Activated CD4-positive, alpha-beta T cell treated with anti-CD3 and anti-CD28 coated beads for 36 hours (primary cell): ENCODE data around the gene NKD2. TPM values are rescaled to one million over a fixed set of nuclear protein-coding genes. Genes with fewer than 3 reads are reported as not detected.

Experiments
- ATAC-seq: fragments of 200-7000 bp; cut with Tn5 transposase; one replicate; pipeline ENCODE4 v1.10.0; 2021; ENCODE audit warnings: mild to moderate bottlenecking, moderate library complexity
- CTCF ChIA-PET: fragments of 350-600 bp; sonication (Branson Sonifier 250); formaldehyde crosslinking; loops from one replicate; lab custom pipeline; 2021; ENCODE audit warnings: antibody characterized with exemption; lab: Charles Lee
- POLR2A ChIA-PET: fragments of 350-600 bp; sonication (Branson Sonifier 250); formaldehyde crosslinking; loops from one replicate; lab custom pipeline; 2021; ENCODE audit warnings: antibody characterized with exemption, inconsistent platforms; lab: Charles Lee
- DNase-seq: peaks from one replicate; pipeline ENCODE4 v3.0.0-alpha.2; 2020
- H3K27ac Mint-ChIP-seq: one replicate; pipeline ENCODE4 v1.8.0; 2021; ENCODE audit warnings: mixed read lengths
- H3K27me3 Mint-ChIP-seq: one replicate; pipeline ENCODE4 v1.8.0; 2021; ENCODE audit warnings: mixed read lengths
- H3K36me3 Mint-ChIP-seq: one replicate; pipeline ENCODE4 v1.8.0; 2021; ENCODE audit warnings: low read depth, mixed read lengths
- H3K4me1 Mint-ChIP-seq: one replicate; pipeline ENCODE4 v1.8.0; 2021; ENCODE audit warnings: mixed read lengths
- H3K4me3 Mint-ChIP-seq: one replicate; pipeline ENCODE4 v1.8.0; 2021; ENCODE audit warnings: mild to moderate bottlenecking, moderate library complexity, mixed read lengths
- H3K9me3 Mint-ChIP-seq: one replicate; pipeline ENCODE4 v1.8.0; 2021; ENCODE audit warnings: low read depth, mixed read lengths
- intact Hi-C, 2 experiments: fragments of 100-400 bp; cut with DNase I in 1 of 2; cut with micrococcal nuclease in 1 of 2; formaldehyde crosslinking; loops; one replicate each; pipeline versions ENCODE4 v1.14.2 to v1.15.1; 2022 to 2024; cut with DNase I, micrococcal nuclease
- total RNA-seq, 2 experiments: library from RNA; stranded (reverse); gene quantifications; one replicate each; pipeline ENCODE4 v1.2.3, GENCODE V29; 2021

NKD2 gene
- total RNA-seq, 2 experiments from 2014 or later, result 0.86 to 1.1 TPM

DNA sequence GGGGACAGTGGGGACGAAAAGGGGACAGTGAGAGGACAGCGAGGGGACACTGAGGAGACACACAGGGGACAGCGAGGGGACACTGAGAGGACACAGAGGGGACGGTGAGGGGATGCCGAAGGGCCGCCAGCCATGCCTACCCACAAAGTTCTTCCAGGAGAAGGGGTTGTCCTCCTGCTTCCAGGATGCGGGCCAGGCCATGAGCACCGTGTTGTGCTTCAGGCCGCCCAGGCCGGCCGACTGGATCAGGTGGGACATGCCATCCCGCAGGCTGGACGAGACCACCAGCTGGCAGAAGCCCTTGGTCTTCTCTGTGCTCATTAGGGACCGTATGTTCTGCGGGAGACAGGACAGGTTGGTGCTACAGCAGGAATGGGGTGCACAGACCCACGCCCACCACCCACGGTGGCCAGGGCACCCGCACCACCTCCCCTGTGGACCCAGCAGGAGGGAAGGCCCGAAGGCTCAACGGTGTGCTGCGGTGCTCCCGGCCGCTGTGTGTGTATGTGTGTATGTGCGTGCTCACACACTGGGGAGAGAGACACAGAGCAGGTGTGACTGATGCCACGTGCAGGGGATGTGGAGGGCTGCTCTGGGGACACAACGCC lies 56.6 kb downstream of the NKD2 start:
- intact Hi-C loops, result no loop called here
- no peaks in the 10 kb centered on the region for H3K4me1 Mint-ChIP-seq
- DNase-seq (no peak), ATAC-seq (no peak)
- no peaks in the 10 kb centered on the region for H3K9me3 Mint-ChIP-seq
- no peak overlapping the region for H3K27ac Mint-ChIP-seq
- H3K27me3 Mint-ChIP-seq, result no peaks in the 10 kb centered on the region
- CTCF ChIA-PET, result no interaction called here
- POLR2A ChIA-PET, result no interaction called here
- H3K4me3 Mint-ChIP-seq, result no peak overlapping the region
- H3K36me3 Mint-ChIP-seq, result peaks cover 5% of the 10 kb centered on the region

- no peaks in the 10 kb centered on the region for H3K27me3 Mint-ChIP-seq
- intact Hi-C loops, result no loop called here
- H3K9me3 Mint-ChIP-seq, result no peaks in the 10 kb centered on the region
- no peaks in the 10 kb centered on the region for H3K4me1 Mint-ChIP-seq
- ATAC-seq, result no peak
- CTCF ChIA-PET, result no interaction called here
- peaks cover 5% of the 10 kb centered on the region for H3K36me3 Mint-ChIP-seq
- no peak overlapping the region for H3K27ac Mint-ChIP-seq
- no peak overlapping the region for H3K4me3 Mint-ChIP-seq
- POLR2A ChIA-PET, result no interaction called here
- no peak for DNase-seq
Observed at GRCh38 chr5:1065891-1066650, 57.5 kb downstream of the NKD2 start.

GRCh38 chr5:1066676-1067075 lies 58.1 kb downstream of the NKD2 start:
- no peak overlapping the region for H3K27ac Mint-ChIP-seq
- ATAC-seq, result no peak
- no peaks in the 10 kb centered on the region for H3K9me3 Mint-ChIP-seq
- H3K4me3 Mint-ChIP-seq, result no peak overlapping the region
- CTCF ChIA-PET, result no interaction called here
- H3K36me3 Mint-ChIP-seq, result peaks cover 5% of the 10 kb centered on the region
- H3K27me3 Mint-ChIP-seq, result no peaks in the 10 kb centered on the region
- H3K4me1 Mint-ChIP-seq, result no peaks in the 10 kb centered on the region
- POLR2A ChIA-PET, result no interaction called here
- intact Hi-C loops, result no loop called here
- no peak for DNase-seq

DNA sequence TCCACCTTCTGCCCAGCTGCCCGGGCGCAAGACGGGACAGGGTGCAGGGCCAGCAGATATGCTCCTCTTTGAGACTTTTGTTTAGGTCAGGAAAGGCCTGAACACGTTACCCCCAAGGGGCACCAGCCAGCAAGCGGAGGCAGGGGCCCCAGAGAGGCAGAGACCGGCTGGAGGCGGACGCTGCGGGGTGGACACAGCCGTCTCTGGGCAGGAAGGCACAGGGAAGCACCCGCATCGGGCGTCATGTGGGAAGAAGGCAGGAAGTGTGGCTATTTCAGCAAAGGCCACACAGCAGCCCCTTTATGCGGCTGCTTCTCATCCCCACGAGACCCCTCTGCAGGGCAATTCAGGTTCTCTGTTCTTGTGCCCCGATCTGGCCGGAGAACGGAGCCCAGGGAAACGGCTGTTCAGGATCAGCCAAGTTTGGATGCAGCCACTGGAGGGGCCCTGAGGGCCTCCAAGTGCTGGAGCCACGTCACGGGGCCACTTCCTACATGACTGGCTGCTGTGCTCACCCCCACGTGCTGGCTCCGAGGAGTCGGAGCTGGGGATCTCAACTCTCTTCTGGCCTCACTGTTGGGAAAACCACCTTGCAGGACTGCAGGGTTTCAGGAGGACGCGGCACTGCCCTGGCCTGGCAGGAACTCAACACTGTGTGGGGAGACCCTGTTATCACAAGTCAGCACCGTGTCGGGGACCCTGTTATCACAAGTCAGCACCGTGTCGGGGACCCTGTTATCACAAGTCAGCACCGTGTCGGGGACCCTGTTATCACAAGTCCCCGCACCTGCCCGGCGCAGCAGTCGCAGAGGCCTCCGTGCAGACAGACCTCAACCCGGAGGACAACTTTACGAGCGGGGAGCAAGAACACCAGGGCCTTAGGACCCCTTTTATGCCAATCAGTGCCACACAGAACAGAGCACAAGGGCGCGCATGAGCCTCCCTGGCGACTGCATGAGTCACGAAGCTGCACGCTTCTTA lies 58.8 kb downstream of the NKD2 start:
- DNase-seq (no peak), ATAC-seq (no peak)
- Mint-ChIP-seq H3K9me3 (no peaks in the 10 kb centered on the region), H3K27ac (no peak overlapping the region), H3K36me3 (peaks cover 3% of the 10 kb centered on the region), H3K4me3 (no peak overlapping the region), H3K27me3 (no peaks in the 10 kb centered on the region), H3K4me1 (no peaks in the 10 kb centered on the region)
- ChIA-PET POLR2A (no interaction called here), CTCF (no interaction called here)
- intact Hi-C loops, result no loop called here

DNA sequence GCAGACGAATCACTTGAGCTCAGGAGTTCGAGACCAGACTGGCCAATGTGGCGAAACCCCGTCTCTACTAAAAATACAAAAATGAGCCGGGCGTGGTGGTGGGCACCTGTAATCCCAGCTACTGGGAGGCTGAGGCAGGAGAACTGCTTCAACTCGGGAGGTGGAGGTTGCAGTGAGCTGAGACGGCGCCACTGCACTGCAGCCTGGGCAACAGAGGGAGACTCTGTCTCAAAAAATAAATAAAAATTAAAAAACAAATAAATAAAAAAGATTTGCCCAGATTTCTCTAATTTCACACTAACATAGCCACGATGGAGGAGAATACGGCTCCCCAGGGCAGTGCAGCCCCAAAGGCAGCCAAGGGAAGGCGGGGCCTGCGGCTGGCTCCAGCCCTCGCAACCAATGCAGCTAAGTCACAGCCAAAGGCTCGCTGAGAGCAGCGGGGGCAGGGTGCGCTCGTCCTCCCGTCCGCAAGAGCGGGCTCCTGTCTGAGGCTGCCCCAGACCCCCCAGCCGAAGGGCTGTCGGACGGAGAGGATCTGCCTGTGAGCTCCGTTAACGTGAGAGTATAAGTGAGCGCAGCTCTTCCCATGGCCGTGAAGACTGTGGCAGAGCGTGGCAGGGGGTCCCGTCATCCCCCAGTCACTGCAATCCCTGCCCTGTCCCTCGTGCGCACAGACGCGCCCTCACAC lies 59.7 kb downstream of the NKD2 start:
- Mint-ChIP-seq H3K36me3 (peaks cover 3% of the 10 kb centered on the region), H3K4me3 (no peak overlapping the region), H3K27me3 (no peaks in the 10 kb centered on the region), H3K27ac (no peak overlapping the region), H3K9me3 (no peaks in the 10 kb centered on the region), H3K4me1 (no peaks in the 10 kb centered on the region)
- ATAC-seq, result no peak
- CTCF ChIA-PET, result no interaction called here
- no peak for DNase-seq
- intact Hi-C loops, result no loop called here
- POLR2A ChIA-PET, result no interaction called here

- no peaks in the 10 kb centered on the region for H3K9me3 Mint-ChIP-seq
- H3K4me1 Mint-ChIP-seq, result no peaks in the 10 kb centered on the region
- intact Hi-C loops, result no loop called here
- ATAC-seq (no peak), DNase-seq (no peak)
- no peaks in the 10 kb centered on the region for H3K27me3 Mint-ChIP-seq
- no peak overlapping the region for H3K27ac Mint-ChIP-seq
- H3K36me3 Mint-ChIP-seq, result peaks cover 4% of the 10 kb centered on the region
- CTCF ChIA-PET, result no interaction called here
- no peak overlapping the region for H3K4me3 Mint-ChIP-seq
- POLR2A ChIA-PET, result no interaction called here
Observed at GRCh38 chr5:1068895-1069719, 60.5 kb downstream of the NKD2 start.

DNA sequence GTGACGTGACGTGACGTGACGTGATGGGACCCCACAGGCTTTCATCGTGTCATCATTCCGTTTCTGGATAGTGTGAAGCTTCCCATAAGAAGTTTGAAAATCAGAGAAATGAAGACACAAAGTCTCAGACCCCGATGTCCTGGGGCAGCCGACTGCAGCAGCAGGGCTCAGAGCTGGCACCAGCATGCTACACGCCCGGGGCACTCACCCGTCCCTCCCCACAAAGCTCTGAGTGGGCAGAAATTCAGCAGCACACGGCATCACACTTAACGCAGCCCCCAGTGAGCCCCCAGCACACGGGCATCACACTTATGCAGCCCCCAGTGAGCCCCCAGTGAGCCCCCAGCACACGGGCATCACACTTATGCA lies 61.1 kb downstream of the NKD2 start:
- ChIA-PET POLR2A (no interaction called here), CTCF (interaction anchor here (0.7 kb wide), 1 partner anchor 408 kb away, joined by 3 read pairs; no protein-coding TSS in a partner anchor)
- ATAC-seq (no peak), DNase-seq (no peak)
- no peak overlapping the region for H3K4me3 Mint-ChIP-seq
- intact Hi-C loops, result no loop called here
- no peaks in the 10 kb centered on the region for H3K4me1 Mint-ChIP-seq
- H3K27me3 Mint-ChIP-seq, result no peaks in the 10 kb centered on the region
- peaks cover 4% of the 10 kb centered on the region for H3K36me3 Mint-ChIP-seq
- no peak overlapping the region for H3K27ac Mint-ChIP-seq
- no peaks in the 10 kb centered on the region for H3K9me3 Mint-ChIP-seq

DNA sequence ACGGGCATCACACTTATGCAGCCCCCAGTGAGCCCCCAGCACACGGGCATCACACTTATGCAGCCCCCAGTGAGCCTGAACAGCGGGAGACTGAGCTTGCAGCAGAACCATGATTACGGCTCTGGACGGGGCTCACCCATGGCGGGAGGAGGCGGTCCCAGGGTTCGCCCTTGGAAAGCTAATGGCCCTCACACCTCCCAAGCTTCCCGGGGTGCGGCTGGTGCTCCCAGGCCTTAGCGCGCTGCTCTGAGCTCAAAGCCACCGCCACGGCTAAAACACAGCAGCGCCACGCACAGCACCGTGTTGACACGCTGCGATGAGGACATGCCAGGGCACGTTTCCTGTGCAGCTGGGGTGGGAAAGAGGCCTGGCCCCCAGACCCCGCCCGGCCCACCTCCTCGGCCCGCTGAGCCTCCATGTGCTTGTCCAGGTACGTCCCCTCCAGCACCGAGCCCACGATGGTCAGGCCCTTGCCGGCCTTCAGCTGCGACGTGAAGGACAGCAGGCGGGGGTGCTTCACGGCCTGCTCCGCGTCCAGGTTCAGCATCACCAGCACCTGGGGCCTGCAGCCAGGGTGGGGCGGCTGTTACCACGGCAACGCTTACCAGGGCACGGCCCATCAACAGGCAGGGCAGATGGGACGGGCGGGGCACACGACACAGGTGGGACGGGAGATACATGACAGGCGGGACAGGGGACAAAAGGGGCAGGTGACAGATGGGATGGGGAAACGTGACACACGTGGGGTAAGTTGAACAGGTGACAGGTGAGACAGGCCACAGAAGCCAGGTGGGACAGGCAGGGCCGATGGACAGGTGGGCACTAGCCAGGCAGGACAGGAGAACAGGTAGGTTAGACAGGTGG lies 64.9 kb downstream of the NKD2 start:
- ATAC-seq (no peak), DNase-seq (no peak)
- no peak overlapping the region for H3K27ac Mint-ChIP-seq
- ChIA-PET POLR2A (no interaction called here), CTCF (no interaction called here)
- H3K36me3 Mint-ChIP-seq, result peaks cover 3% of the 10 kb centered on the region
- H3K9me3 Mint-ChIP-seq, result no peaks in the 10 kb centered on the region
- no peak overlapping the region for H3K4me3 Mint-ChIP-seq
- intact Hi-C loops, result no loop called here
- H3K27me3 Mint-ChIP-seq, result no peaks in the 10 kb centered on the region
- H3K4me1 Mint-ChIP-seq, result no peaks in the 10 kb centered on the region

DNA sequence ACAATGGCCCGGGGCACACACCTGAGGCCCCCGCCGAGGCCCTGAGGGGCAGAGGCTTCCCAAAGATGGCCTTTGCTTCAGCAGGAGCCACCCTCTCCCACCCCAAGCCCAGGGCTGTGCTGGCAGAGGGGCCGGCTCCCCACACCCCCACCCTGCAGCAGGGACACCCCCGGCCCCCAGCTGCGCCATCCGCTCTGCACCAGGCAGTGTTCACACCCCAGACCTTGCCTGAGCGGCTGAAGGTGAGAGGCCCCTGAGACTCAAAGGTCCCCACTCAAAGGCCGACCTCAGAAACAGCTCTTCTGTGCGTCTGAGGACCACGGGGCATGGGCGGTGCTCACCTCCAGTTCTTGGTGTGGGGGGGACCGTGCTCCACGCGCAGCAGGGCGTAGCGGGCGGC lies 65.6 kb downstream of the NKD2 start:
- intact Hi-C loops, result no loop called here
- ChIA-PET POLR2A (no interaction called here), CTCF (no interaction called here)
- no peak overlapping the region for H3K27ac Mint-ChIP-seq
- H3K36me3 Mint-ChIP-seq, result peaks cover 3% of the 10 kb centered on the region
- H3K9me3 Mint-ChIP-seq, result no peaks in the 10 kb centered on the region
- no peaks in the 10 kb centered on the region for H3K27me3 Mint-ChIP-seq
- ATAC-seq (no peak), DNase-seq (no peak)
- no peak overlapping the region for H3K4me3 Mint-ChIP-seq
- no peaks in the 10 kb centered on the region for H3K4me1 Mint-ChIP-seq

GRCh38 chr5:1074816-1075554 lies 66.4 kb downstream of the NKD2 start:
- CTCF ChIA-PET, result no interaction called here
- POLR2A ChIA-PET, result no interaction called here

More at GRCh38 chr5:1074816-1075554, 66.4 kb downstream of the NKD2 start:
- no peaks in the 10 kb centered on the region for H3K27me3 Mint-ChIP-seq
- H3K27ac Mint-ChIP-seq, result no peak overlapping the region
- H3K36me3 Mint-ChIP-seq, result peaks cover 3% of the 10 kb centered on the region
- H3K9me3 Mint-ChIP-seq, result no peaks in the 10 kb centered on the region
- DNase-seq (no peak), ATAC-seq (no peak)
- no peaks in the 10 kb centered on the region for H3K4me1 Mint-ChIP-seq
- no peak overlapping the region for H3K4me3 Mint-ChIP-seq
- intact Hi-C loops, result no loop called here
